Esophagus squamous epithelium (tissue), 4 donors: ENCODE data around the gene GPC5.

Experiments
- POLR2A ChIP-seq, 4 donors: fragments of 450-650 bp; IDR thresholded peaks; one replicate each; pipeline ENCODE4 v1.6.1; 2017; ENCODE audit warnings: antibody characterized with exemption in 4 of 4, mild to moderate bottlenecking in 4 of 4, moderate library complexity in 3 of 4
- TF ChIP-seq, protein P1 (sequence below), 6 experiments: fragments of 450-650 bp in 4 of 6; fragments of 200-600 bp in 2 of 6; sonication (generic) in 2 of 6; IDR thresholded peaks; one replicate each; pipeline ENCODE4 v1.5.1; 2016 to 2019; ENCODE audit warnings: antibody characterized with exemption in 6 of 6, mild to moderate bottlenecking in 4 of 6, moderate library complexity in 4 of 6

DNA sequence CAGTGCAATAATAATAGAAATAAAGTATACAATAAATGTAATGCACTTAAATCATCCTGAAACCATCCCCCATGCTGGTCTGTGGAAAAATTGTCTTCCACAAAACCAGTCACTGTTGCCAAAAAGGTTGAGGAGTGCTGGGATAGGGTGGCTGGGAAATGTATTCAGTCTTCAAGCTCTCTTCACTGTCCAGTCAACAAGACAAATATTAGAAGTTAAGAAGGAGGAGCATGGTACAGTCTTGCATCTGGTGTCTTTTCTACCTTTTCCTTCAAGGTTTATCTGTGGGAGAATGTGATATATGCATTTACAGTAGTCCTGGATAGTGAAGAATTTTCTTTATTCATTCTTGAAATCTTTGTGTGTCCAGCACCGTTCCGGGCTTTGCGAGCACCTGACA lies 203.4 kb downstream of the GPC5 start:
- TF ChIP-seq, protein P1, sequence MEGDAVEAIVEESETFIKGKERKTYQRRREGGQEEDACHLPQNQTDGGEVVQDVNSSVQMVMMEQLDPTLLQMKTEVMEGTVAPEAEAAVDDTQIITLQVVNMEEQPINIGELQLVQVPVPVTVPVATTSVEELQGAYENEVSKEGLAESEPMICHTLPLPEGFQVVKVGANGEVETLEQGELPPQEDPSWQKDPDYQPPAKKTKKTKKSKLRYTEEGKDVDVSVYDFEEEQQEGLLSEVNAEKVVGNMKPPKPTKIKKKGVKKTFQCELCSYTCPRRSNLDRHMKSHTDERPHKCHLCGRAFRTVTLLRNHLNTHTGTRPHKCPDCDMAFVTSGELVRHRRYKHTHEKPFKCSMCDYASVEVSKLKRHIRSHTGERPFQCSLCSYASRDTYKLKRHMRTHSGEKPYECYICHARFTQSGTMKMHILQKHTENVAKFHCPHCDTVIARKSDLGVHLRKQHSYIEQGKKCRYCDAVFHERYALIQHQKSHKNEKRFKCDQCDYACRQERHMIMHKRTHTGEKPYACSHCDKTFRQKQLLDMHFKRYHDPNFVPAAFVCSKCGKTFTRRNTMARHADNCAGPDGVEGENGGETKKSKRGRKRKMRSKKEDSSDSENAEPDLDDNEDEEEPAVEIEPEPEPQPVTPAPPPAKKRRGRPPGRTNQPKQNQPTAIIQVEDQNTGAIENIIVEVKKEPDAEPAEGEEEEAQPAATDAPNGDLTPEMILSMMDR (IDR thresholded peaks at IDR 0.05) = no peak
- TF ChIP-seq POLR2A (IDR thresholded peaks at IDR 0.05) = no peak
